Glutamatergic neuron (in vitro differentiated cells): ENCODE measurements around the gene ASPRV1. TPM values are rescaled to one million over a fixed set of nuclear protein-coding genes. Genes with fewer than 3 reads are reported as not detected.

Experiments used
- DNase-seq: peaks from one replicate; pipeline ENCODE4 v3.0.0; 2022
- H3K27ac Mint-ChIP-seq: one replicate; pipeline ENCODE4 v1.8.0; 2020; ENCODE audit warnings: mild to moderate bottlenecking, mixed read lengths, inconsistent platforms; ENCODE audit not compliant: unreplicated experiment
- H3K27me3 Mint-ChIP-seq: one replicate; pipeline ENCODE4 v1.8.0; 2020; ENCODE audit warnings: mild to moderate bottlenecking, moderate library complexity, mixed read lengths, inconsistent platforms; ENCODE audit not compliant: unreplicated experiment
- H3K36me3 Mint-ChIP-seq: one replicate; pipeline ENCODE4 v1.8.0; 2020; ENCODE audit warnings: mild to moderate bottlenecking, mixed read lengths, inconsistent platforms; ENCODE audit not compliant: unreplicated experiment
- H3K4me1 Mint-ChIP-seq: one replicate; pipeline ENCODE4 v1.8.0; 2020; ENCODE audit warnings: mild to moderate bottlenecking, low read depth, mixed read lengths, inconsistent platforms; ENCODE audit not compliant: unreplicated experiment
- H3K4me3 Mint-ChIP-seq: one replicate; pipeline ENCODE4 v1.8.0; 2020; ENCODE audit warnings: mild to moderate bottlenecking, mixed read lengths, inconsistent platforms; ENCODE audit not compliant: unreplicated experiment
- H3K9me3 Mint-ChIP-seq: one replicate; pipeline ENCODE4 v1.8.0; 2020; ENCODE audit warnings: mild to moderate bottlenecking, moderate library complexity, mixed read lengths, inconsistent platforms; ENCODE audit not compliant: unreplicated experiment
- total RNA-seq: library from RNA; stranded (reverse); fragmentation: NEBNext Ultra II Directional; extraction: Animal tissue kit (Norgen Biotek cat#: 25700); gene quantifications from one replicate; pipeline ENCODE4 v1.2.1, GENCODE V29; 2021; ENCODE audit not compliant: unreplicated experiment
- TF ChIP-seq, protein P1 (sequence below): fragments of 200-600 bp; sonication (generic); IDR thresholded peaks from one replicate; pipeline ENCODE4 v1.5.0; 2021; ENCODE audit not compliant: partially characterized antibody, unreplicated experiment

The ASPRV1 gene
- total RNA-seq, 1 donor from 2014 or later, result 2.5 TPM

DNA sequence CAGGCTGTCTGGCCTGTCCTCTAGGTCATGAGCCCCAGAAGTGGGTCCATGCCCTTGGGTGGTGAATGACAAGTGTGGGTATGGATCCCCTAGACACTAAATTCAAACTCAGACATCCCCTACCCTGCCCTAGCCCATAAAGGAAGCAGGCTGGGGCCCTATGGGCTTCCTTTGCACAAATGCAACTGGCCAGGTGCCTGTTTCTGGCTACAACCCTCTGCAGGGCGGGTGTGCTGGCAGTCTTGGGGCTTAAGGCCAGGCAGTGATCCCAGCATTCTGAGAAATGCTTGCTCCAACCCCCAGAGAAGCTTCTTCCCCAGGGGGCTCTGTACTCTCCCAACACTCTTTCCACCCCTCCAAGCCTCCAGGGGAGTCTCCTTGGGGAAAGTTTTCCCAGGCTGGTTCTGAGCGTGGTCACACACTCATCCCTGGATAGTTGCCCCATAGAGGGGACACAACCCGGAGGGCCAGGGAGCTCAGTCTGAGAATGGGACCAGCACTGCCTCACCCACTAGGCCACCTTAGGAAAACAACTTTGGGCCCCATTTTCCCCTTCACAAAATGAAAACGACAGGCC, 16.6 kb upstream of the ASPRV1 start:
- H3K9me3 Mint-ChIP-seq, result no peaks in the 10 kb centered on the region
- H3K27me3 Mint-ChIP-seq, result no peaks in the 10 kb centered on the region
- TF ChIP-seq, protein P1, sequence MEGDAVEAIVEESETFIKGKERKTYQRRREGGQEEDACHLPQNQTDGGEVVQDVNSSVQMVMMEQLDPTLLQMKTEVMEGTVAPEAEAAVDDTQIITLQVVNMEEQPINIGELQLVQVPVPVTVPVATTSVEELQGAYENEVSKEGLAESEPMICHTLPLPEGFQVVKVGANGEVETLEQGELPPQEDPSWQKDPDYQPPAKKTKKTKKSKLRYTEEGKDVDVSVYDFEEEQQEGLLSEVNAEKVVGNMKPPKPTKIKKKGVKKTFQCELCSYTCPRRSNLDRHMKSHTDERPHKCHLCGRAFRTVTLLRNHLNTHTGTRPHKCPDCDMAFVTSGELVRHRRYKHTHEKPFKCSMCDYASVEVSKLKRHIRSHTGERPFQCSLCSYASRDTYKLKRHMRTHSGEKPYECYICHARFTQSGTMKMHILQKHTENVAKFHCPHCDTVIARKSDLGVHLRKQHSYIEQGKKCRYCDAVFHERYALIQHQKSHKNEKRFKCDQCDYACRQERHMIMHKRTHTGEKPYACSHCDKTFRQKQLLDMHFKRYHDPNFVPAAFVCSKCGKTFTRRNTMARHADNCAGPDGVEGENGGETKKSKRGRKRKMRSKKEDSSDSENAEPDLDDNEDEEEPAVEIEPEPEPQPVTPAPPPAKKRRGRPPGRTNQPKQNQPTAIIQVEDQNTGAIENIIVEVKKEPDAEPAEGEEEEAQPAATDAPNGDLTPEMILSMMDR, result no peak
- no peaks in the 10 kb centered on the region for H3K36me3 Mint-ChIP-seq
- no peak overlapping the region for H3K4me3 Mint-ChIP-seq
- DNase-seq, result no peak
- no peaks in the 10 kb centered on the region for H3K4me1 Mint-ChIP-seq
- H3K27ac Mint-ChIP-seq, result no peak overlapping the region

DNA sequence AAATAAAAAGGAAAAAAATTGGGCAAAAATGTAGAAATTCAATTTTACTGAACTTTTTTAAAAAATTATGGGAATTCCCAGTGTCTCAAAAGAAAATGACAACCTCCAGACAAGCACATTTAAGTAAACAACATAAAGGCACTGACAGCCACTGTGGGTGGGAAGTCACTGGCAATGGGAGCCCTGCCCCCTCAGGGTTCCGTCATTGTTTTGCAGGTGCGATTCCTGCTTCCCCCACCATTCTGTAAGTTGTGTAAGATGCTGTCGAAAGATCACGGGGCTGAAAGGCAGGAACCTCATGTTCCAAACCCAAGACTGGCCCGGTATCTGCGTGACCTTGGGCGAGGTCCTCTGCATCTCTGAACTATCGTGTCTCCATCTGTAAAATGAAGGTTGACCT, 15.8 kb upstream of the ASPRV1 start:
- Mint-ChIP-seq H3K36me3 (no peaks in the 10 kb centered on the region), H3K27me3 (no peaks in the 10 kb centered on the region), H3K27ac (no peak overlapping the region), H3K9me3 (no peaks in the 10 kb centered on the region), H3K4me3 (no peak overlapping the region), H3K4me1 (no peaks in the 10 kb centered on the region)
- no peak for DNase-seq
- TF ChIP-seq, protein P1, result no peak

DNA sequence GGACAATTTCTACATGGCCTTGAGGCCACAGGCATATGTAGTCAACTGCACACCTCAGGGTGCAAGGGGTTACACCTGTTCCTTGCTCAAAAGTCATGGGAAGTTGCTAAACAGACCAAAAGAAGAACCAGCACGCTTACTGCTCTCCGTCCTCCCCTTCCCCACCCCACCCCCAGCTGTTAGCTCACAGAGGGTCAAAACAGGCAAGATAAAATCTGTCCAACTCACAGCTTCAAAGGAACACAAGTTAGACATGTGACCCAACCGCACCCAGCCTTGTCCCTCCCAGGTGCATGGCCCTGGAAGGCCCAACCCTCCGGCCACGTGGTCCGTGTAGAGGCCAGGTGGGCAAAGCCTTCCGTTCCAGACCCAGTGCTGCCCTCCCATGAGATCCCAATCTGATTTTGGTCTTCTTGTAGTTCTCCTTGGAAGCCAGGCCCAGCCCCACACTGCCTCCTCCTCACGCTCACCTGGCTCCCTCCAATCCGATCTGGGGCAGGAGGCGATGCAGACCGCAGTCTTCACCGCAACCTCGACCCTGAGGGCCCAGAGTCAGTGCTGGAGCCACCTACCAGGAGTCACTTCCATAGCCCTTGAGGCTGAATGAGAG, 14.5 kb upstream of the ASPRV1 start:
- DNase-seq, result no peak
- Mint-ChIP-seq H3K27ac (no peak overlapping the region), H3K36me3 (no peaks in the 10 kb centered on the region), H3K27me3 (no peaks in the 10 kb centered on the region), H3K4me1 (no peaks in the 10 kb centered on the region), H3K9me3 (no peaks in the 10 kb centered on the region), H3K4me3 (no peak overlapping the region)
- TF ChIP-seq, protein P1, result no peak

DNA sequence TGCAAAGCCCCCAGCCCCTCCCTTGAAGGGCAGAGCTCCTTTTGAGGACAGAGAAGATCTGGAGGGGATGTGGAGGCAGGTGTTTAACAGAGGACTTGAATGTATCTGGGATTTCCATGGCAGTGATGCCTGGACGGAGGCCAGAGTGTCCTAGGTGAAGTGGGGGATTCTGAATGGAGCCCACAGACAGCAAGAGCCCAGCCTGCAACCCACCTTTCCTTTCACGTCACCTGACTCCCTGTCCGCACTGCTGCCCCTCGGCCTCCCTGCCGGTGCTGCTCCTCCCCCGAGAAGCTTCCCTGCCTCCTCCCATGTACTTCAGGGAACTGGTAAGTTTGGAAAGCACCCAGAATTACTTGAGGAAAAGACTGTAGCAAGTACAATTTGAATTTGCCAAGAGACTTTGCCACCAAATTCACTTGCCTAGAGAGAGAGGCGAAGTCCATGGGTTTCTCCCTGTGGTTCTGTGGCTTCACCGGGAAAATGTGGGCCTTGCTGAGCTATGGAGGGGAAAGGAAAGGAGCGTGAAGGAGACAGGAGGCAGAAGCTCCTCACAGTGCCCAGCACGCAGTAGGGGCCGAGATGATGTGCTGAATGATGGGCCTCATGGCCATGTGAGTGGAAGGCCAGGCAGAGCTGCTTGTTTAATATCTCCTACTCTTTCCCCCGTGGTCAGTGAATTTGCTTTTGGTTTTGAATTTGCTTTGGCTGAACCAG, 13.9 kb upstream of the ASPRV1 start:
- Mint-ChIP-seq H3K4me3 (no peak overlapping the region), H3K36me3 (no peaks in the 10 kb centered on the region), H3K27me3 (peaks cover 3% of the 10 kb centered on the region), H3K9me3 (no peaks in the 10 kb centered on the region), H3K27ac (no peak overlapping the region), H3K4me1 (no peaks in the 10 kb centered on the region)
- DNase-seq, result no peak
- TF ChIP-seq, protein P1, result no peak

DNA sequence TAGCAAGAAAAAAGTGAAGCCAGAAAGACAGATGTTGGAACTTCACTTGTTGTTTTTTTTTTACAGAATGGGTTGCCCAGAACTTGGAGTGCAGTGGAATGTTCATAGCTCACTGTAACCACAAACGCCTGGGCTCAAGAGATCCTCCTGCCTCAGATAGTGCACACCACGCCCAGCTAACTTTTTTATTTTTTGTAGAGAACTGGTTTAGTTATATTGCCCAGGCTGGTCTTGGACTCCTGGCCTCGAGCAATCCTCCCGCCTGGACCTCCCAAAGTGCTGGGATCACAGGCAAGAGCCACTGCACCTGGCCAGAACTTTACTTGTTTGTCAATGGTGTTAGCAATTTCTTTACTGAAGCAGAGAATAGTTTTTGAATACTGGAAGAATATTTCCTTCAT, 11.9 kb upstream of the ASPRV1 start:
- Mint-ChIP-seq H3K4me1 (no peaks in the 10 kb centered on the region), H3K27me3 (peaks cover 6% of the 10 kb centered on the region), H3K9me3 (no peaks in the 10 kb centered on the region), H3K36me3 (no peaks in the 10 kb centered on the region), H3K27ac (no peak overlapping the region), H3K4me3 (no peak overlapping the region)
- DNase-seq, result no peak
- TF ChIP-seq, protein P1, result no peak
